Hematopoietic multipotent progenitor cell treated with erythropoietin and hydrocortisone succinate and interleukin-3 and kit ligand, for 15 days (in vitro differentiated cells): ENCODE results near the gene ATP4B.

Source experiments
- DNase-seq: peaks from one replicate; pipeline ENCODE4 v3.0.0-alpha.2; 2015; ENCODE audit warnings: low spot score

Gene ATP4B

DNA sequence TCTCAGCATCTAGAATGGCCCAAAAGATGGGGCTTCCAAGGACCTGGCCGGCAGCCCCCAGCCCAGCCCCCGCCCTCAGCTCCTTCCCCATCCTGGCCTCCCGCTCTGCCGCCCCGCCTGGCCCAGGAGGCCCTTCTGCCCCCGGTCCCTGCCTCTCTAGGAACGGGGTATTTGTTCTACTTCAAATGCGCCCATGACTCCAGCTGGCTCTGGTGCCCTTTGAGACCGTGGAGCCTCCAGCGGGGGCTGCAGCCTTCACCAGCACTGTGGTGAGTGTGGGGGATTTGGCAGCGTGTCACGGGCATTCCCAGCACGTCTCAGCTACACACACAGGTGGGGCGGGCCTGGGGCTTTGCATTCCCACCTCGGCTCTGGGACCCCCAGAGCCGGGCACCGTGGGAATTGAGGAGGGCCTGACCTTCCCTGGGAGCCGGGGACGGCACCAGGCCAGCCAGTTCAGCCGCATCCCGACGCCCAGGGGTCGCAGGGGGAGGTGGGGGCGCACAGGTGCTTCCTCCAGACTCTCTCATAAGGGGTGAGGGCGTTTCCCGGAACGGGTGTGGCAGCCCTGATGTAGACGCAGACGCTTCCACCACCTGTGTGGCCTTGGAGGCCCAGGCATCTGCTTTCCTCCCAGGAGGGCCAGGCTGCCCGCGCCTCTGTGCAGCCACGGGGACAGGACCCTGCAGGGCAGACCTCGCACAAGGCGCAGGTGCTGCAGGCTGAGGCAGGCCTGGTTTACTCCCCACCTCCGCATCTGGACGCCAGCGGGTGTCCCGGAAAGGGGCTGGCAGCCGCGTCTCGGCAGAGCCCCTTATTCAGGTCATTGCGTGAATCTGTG is 947 bp downstream of the ATP4B start:
- DNase-seq: no peak

DNA sequence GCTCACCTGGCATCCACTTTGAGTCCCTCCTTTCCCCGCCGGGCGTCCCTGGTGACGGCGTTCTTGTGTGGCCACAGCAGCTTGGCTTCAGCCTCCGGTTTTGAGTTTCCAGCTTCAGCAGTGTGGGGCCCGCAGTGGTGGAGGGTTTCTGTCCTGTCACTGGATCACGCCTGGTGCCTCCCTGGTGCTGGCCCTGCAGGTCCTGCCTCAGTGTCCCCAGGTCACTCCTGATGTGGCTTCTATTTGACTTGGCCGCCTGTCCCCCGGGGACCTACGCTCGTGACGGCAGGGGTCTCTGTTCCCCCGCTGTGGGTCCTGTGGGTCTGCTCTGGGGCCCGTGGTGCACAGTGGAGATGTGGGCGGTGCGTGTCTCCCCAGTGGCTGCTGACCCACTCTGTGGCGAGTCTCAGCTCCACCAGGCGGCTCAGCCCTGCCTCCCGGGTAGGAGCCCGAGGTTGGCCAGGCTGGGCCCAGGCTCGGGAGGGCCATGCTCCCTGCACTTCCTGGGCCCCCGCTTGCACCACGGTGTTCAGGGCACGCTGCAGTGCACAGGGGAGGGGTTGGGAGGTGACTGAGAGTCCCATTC is 1.9 kb downstream of the ATP4B start:
- no peak for DNase-seq

DNA sequence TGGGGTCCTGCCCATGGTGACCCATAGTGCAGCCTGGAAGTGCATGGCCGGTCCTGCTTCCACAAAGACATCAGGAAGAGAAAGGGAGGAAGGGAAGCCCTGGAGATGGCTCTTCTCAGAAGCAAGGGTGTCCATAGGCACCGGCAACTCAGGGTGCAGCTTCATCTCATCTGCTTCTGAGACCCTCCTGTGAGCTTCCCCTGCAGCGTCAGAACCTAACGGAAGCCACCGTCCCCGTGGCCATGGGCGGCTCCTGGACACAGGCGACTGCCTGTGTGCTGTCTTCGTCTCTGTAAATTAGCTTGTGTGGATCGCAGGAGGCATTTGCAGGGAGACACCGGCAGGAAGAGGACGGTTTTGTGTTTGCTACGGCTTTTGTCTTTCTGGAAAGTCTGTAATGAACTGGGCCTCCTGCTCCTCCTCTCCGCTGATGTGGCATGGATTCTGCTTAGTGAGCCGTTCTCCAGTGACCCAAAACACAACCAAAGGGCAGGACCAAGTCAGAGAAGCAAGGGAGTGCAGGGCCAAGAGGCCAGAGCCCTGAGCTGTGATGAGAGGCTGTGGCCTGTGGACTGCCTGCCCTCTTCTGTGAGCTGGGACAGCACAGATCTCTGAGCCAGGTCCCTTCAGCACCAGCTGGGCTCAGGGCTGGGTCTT is 2.5 kb downstream of the ATP4B start:
- no peak for DNase-seq

DNA sequence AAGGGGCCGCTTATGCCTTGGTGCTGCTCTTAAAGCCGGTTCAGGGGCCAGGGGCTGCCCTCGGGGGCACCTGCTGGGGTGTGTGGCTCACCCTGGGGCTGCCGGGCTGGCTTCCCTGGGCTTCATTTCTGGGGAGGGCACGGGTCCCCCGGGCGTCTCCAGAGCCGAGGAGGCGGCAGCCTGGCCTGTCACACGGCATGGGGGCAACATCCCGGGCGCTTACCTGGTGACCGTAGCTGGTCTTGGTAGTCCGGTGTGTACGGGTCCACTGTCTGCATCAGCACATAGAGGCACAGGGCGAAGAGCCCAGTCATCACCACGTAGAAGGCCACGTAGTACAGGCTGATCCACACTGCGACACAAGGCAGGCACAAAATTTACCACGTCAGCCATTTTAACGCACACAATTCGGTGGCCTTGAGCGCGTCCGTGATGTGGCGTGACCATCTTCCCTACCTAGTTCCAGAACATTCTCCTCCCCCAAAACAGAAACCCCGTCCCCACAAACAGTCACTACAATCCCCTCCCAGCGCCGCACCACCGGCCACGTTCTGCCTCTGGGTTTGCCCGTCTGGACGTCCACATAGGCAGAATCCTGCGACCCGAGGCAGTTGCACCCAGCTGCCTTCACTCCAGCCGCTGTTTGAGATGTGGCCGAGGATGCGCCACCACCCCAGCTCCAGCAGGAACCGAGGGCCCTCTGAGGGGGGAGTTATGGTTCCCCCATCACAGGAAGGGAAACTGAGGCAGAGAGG is 3.2 kb downstream of the ATP4B start:
- DNase-seq: no peak

DNA sequence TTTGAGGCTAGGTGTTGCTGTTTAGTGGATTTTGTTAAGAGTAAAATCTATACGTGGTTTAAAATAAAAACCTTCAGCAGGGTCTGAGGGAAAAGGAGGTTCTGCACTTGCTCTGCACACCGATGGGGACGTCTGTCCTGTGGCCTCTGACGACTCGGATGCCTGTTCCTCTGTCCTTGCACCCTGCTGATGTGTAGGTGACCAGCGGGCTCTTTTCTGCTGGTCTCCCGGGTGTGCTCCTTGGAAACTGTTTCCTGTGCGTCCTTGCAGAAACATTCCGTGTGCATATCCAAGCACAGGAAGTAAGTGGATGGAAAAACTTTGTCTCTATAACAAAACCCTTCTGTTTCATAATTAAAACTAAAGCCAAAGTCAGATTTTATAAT is 3.8 kb downstream of the ATP4B start:
- DNase-seq: no peak

DNA sequence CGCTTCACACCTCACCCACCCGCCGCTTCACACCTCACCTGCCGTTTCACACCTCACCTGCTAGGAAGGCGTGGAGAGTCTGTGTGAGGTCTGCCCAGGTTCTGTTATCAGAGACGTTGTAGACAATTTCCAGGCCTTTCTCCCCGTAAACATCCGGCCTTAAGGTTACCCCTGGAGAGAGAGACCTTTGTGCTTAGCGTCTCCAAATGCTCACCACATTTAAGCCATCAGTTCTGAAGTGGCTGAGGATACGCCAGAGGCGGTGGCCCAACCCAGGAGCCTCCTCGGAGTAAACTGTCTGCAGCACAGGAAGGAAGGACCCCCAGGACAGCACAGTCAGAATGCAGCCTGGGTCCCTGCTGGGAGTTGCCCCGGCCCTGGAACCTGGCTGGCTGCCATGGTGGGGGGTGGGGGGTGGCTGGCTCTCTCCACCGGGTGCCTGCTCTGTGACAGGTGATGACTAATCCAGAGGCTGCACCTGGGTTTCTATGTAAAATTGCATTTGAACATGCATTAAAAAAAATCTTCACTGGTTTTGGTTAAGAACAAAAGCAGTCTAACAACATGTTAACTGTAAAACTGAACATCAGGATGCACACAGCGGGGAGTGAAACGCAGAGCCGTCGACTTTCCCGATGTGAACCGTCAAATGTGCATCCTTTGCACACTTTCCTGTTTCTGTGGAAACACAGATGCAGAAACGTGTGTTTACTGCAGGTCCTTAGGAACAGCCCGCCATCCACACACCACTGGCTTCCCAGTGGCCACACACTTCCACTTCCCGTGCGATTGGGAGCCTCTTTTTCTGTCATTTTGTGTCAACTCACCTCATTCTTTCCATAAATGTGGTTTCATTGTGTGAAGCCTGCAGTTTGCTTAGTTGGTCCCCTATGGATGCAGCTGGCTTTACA is 4.5 kb downstream of the ATP4B start:
- DNase-seq: no peak

DNA sequence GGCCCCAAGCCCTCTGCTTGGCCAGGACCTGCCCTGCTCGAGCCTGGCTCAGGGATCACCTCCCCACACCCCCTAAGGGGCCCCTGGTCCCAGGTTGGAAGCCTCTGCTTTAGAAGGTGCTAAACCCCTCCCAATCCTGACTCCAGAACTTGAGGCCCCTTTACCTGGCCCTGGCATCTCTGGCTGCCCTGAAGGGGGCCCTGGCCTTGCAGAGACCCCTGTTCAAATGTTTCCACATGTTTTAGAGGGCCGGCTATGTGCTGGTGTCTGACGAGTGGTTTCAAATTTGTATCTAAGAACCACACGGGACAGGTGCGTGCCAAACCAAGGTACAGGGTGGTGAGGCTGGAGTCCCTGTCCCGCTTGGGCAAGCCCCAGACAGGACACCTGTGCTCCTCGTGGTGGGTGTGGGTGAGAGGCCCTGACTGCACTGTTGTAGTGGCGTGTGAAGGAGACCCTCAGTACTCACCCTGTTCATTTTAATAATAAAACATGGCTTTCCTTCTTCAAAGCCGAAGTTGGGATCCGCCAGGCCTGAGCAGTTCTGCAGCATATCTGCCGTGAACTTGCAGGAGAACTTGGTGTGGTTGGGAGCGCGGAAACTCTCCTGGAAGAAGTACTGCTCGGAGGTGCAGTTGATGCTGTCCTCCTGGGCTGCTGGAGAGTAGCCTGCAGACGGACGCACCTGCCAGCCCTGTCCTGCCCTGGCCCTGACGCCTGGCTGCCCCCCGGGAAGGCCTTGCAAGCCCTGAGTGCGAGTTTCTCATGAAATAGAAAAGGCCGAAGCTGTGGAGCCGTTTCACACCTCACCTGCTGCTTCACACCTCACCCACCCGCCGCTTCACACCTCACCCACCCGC is 5.4 kb downstream of the ATP4B start:
- DNase-seq: no peak

DNA sequence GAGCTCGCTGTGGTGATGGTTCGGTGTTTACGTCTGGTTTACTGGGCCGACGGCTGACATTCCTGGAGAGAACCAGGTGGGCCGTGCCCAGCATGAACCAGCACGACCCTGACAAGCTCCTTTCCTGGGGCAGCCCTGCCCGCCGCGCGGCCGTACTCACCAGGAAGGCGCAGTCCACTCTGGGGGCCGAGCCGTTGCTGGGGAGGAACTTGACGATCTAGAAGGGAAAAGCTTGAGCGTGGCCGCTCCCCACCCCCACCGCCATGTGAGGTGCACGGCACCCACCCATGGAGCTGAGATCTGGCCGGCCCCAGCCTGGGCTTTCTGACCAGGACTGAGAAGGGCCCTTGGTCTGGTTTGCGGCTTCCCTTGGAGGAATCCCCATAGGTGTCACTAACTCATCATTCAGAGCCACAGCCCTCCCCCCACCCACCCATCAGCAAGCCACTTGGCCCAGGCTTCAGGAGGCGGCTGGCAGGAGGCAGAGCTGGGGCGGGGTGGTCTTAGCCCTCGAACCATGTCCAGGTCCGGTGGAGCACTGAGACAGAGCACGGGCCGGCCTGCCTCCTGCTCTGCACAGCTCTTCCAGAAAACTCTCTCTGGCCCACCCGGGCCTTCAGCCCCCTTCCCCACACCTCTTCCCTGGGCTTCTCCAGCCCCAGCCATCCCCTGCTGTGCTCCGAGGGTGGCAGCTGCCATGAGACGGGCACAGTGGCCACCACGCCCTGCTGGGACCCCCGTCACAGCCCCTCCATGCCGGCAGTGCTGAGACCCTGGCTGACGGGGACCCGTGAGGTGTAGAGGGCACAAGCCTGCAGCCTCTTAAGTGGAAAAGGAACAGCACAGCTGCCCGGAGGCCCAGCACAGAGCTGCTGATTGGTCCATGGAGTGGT is 6.2 kb downstream of the ATP4B start:
- no peak for DNase-seq

DNA sequence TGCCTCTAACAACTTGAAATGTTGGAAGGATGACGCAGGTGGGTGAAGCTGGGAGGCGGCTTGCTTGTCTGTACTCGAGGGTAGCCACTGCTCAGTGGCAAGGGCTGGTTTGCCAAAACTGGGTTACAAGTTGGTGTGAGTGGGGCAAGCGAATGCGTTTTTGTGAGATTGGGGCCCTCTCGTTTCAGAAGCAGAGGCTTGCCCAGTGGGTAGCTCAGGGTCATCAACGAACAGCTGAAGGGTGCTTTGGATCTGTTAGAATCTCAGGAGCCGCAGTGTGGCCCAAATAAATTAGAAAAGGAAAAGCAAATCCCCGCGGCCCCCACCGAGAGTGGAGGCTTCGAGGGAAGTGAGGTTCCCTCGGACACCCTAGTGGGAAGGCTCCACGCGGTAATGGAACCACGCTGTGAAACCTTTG is 7.3 kb downstream of the ATP4B start:
- no peak for DNase-seq

DNA sequence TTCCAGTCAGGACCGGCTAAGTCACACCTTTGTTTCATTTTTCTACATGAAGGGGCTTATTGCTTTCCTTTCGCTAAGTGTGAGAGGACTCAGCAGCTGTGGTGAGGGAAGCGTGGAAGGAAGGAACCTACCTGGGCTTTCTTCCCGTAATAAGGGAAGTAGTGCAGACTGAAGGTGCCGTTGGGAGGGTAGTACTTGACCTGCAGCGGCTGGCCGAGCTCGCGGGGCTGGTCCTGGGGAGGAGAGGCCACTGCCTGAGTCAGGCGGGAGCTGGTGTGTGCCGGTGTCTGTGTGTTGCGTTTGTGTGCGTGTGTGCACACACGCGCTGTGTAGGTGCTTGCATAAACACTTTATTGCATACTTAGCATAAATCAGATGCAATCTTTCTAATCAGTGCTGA is 7.7 kb downstream of the ATP4B start:
- DNase-seq: no peak

DNA sequence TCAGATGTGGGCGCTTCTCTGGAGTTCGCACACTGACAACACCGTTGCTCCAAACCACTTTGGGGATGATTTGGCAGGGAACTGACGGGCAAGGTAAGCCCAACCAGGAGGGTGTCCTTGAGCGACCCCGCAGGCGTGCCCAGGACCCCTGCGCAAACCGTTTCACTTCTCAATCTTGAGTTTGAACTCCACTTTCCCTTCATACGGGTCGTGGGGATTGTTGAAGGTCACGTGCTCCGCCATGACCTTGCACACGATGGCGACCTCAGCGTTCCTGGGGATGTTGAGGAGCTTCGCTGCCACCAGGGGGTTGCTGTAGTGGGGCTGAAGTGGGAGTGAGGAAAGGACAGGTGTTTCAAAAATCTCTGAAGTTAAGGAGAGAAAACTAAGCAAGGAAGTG is 8.8 kb downstream of the ATP4B start:
- DNase-seq: no peak

DNA sequence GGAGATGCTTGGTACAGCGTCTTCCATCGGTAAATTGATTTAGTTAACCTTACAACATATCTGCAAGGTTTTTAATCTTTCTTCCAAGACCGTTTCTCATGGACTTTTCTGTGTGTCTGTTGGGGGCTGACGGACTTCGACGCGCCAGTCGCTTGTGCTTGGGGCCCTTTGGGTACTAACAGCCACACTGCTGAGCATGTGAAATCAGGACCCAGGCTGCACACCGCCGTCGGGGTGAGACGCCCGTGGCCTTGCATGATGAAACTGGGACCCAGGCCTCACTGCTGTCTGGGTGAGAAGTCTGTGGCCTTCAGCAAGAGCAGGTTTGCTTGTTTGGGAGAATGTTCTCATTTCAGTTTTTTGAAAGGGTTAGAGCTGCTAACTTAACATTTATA is 9.8 kb downstream of the ATP4B start:
- no peak for DNase-seq

DNA sequence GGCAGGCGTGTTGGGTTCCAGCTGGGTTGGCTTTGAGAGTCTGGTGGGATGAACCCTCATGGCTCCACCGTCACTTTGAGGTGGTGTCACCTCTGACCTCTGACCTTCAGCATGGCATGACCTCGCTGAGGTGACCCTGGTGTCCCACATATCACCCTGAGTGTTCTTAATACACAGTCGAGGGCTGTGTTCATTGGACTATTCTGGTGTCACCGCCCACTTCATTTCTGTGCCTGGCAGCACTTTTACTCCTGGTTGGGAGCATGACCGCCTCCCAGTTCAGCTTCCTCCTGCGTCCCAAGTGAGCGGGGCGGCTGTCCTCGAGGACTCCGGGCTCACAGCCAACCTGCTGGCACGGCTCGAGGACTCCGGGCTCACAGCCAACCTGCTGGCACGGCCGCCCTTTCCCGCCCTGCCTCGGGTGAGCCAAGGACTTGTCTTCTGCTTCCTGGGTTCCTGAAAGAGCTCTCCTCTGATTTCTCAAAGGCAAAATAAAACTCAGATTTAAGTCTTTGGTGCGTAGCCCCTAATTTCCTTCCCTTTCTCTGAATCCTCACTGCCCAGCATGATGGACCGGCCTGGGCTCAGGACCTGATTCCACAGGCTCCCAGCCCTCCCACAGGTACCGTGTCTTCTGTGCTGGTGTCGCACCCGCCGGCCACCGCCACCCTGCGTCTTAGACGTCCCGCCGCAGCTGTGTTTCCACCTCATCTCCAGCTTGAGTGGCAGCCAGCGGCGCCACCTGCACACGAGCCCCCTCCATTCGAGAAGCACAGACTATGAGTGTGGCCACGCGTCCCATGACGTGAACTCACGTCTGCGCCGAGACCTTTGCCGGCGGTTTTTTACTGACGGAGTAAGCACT is 10.4 kb downstream of the ATP4B start:
- DNase-seq: peak; percentile 61

DNA sequence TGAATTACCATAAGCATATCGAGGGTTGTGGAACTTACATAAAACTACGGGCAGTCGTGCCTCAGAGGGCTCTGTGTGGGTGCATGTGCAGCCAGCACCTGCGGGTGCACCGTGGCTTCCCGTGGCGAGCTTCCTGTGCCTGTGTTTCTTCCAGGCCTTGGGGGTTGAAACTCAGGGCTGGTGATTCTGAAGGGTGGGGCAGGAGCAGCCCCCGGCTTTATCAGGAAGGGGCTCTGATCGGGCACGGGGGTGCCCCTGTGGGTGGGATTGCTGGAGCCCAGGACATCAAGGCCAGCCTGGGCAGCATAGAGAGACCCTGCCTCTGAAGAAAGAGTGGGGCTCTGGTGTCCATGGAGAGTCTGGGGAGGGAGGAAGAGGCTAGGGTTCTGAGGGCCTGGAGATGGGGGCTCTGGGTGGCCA is 11.1 kb downstream of the ATP4B start:
- no peak for DNase-seq

DNA sequence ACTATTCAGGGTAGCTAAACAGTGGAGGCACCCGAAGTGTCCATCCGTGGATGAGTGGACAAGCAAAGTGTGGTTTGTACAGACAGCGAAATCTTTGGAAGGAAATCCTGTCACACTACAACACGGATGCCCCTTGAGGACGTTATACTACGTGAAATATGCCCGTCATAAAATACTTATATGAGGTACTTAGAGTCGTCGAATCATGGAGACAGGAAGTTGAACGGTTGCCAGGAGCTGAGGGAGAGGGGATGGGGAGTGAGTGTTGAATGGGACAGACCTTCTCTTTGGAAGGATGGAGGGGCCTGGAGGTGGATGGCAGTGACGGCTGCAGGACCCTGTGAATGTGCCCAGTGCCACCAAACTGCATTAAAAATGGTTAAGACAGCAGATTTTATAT is 11.6 kb downstream of the ATP4B start:
- DNase-seq: no peak

DNA sequence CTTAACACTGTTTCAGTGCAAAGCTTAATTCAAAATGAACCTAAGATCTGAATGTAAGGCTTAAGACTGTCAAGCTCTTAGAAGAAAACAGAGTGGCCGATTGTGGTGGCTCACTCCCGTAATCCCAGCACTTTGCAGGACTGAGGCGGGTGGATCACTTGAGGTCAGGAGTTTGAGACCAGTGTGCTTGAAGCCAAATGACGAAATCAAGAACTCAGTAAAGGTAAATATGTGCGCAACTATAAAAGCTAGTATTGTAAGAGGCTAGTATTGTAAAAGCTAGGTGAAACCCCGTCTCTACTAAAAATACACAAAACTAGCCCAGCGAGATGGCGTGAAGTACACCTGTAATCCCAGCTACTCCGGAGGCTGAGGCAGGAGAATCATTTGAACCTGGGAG is 12.7 kb downstream of the ATP4B start:
- DNase-seq: no peak

DNA sequence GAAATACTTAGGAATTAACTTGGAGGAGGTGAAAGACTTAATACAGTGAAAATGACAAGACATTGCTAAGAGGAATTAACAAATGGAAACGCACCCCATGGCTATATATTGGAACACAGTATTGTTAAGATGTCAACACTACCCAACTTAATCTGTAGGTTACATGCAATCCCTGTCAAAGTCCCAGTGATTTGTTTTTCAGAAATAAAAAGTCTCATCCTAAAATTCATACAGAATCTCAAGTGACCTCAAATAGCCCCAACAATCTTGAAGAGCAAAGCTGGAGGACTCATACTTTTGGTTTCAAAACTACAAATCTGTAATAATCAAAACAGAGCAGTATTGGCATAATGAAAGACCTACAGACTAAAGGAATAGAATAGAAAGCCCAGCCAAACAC is 13.2 kb downstream of the ATP4B start:
- DNase-seq: no peak

DNA sequence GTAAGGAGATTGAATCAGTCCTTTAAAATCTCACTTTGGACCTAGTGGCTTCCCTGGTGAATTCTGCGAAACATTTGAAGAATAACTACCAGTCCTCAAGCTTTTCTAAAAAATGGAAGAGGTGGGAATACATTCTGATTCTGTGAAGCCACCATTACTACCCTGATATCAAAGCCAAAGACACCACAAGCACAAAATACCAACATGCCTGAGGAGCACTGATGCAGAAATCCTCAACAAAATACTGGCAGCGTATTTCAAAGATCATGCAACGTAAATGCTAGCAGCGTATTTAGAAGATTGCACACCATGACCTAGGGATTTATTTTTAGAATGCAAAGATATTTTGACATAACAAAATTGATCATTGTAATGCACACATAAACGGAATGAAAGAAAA is 14.4 kb downstream of the ATP4B start:
- DNase-seq: no peak

DNA sequence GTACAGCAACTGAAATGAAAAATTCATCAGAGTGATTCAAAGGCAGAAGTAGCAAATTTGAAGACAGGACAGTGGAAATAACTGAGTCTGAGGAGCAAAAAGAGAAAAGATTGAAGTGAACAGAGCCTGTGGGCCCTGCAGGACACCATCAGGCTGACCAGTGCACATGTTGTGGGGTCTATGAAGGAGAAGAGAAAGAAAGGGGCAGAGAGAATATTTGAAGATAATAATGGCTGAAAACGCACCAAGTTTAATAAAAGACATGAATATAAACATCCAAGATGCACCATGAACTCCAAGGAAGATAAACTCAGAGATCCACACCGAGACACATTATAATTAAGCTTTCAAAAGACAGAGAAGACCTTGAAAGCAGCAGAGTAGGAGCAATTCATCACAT is 15.4 kb downstream of the ATP4B start:
- DNase-seq: no peak
